ENCODE results near the gene LRP8.

Gene LRP8

GRCh38 chr1:53313556-53313955 is 14.3 kb downstream of the LRP8 start:
- H3K27ac ChIP-seq = peak overlapping the region; percentile 83

GRCh38 chr1:53311702-53312305 is 16.1 kb downstream of the LRP8 start:
- TF ChIP-seq CTCF (IDR thresholded peaks at IDR 0.05; ENCODE audit: low read depth, low read length) = no peak
- no peak overlapping the region for H3K4me3 ChIP-seq (ENCODE audit: low read depth, low read length)
- H3K27ac ChIP-seq = peak overlapping the region; percentile 47
- DNase-seq = no peak
- H3K9me3 ChIP-seq (ENCODE audit: severe bottlenecking) = no peaks in the 10 kb centered on the region
- no peaks in the 10 kb centered on the region for H3K27me3 ChIP-seq (ENCODE audit: insufficient read depth, low read depth, severe bottlenecking)
- H3K36me3 ChIP-seq = peaks cover 71% of the 10 kb centered on the region

More at GRCh38 chr1:53313556-53313955, 14.3 kb downstream of the LRP8 start:
- H3K4me3 ChIP-seq (ENCODE audit: low read depth, low read length) = no peak overlapping the region
- H3K27me3 ChIP-seq (ENCODE audit: insufficient read depth, low read depth, severe bottlenecking) = no peaks in the 10 kb centered on the region
- H3K36me3 ChIP-seq = peaks cover 80% of the 10 kb centered on the region
- TF ChIP-seq CTCF (IDR thresholded peaks at IDR 0.05; ENCODE audit: low read depth, low read length) = no peak
- no peak for DNase-seq
- H3K9me3 ChIP-seq (ENCODE audit: severe bottlenecking) = no peaks in the 10 kb centered on the region

GRCh38 chr1:53310847-53311681 is 16.8 kb downstream of the LRP8 start:
- no peaks in the 10 kb centered on the region for H3K9me3 ChIP-seq (ENCODE audit: severe bottlenecking)
- H3K27me3 ChIP-seq (ENCODE audit: insufficient read depth, low read depth, severe bottlenecking) = no peaks in the 10 kb centered on the region
- no peak for TF ChIP-seq CTCF (IDR thresholded peaks at IDR 0.05; ENCODE audit: low read depth, low read length)
- peaks cover 66% of the 10 kb centered on the region for H3K36me3 ChIP-seq
- no peak for DNase-seq
- H3K4me3 ChIP-seq (ENCODE audit: low read depth, low read length) = no peak overlapping the region
- peak overlapping the region; percentile 47 for H3K27ac ChIP-seq

GRCh38 chr1:53309802-53310201 is 18.1 kb downstream of the LRP8 start:
- TF ChIP-seq CTCF (IDR thresholded peaks at IDR 0.05; ENCODE audit: low read depth, low read length) = no peak
- Histone ChIP-seq H3K27ac (peak overlapping the region; percentile 77), H3K9me3 (ENCODE audit: severe bottlenecking) (no peaks in the 10 kb centered on the region), H3K36me3 (peaks cover 68% of the 10 kb centered on the region), H3K27me3 (ENCODE audit: insufficient read depth, low read depth, severe bottlenecking) (no peaks in the 10 kb centered on the region), H3K4me3 (ENCODE audit: low read depth, low read length) (no peak overlapping the region)
- no peak for DNase-seq

- no peak overlapping the region for H3K4me3 ChIP-seq (ENCODE audit: low read depth, low read length)
- DNase-seq = peak; percentile 90
- no peaks in the 10 kb centered on the region for H3K27me3 ChIP-seq (ENCODE audit: insufficient read depth, low read depth, severe bottlenecking)
- H3K36me3 ChIP-seq = peaks cover 66% of the 10 kb centered on the region
- H3K9me3 ChIP-seq (ENCODE audit: severe bottlenecking) = no peaks in the 10 kb centered on the region
- H3K27ac ChIP-seq = peak overlapping the region; percentile 77
- no peak for TF ChIP-seq CTCF (IDR thresholded peaks at IDR 0.05; ENCODE audit: low read depth, low read length)
Measured at GRCh38 chr1:53308506-53308905, 19.4 kb downstream of the LRP8 start.

Data from WERI-Rb-1 (cell line).